Mucosa of stomach (tissue), 1 donor: ENCODE results near the gene NR2F1-AS1.

Experiments
- H3K27me3 ChIP-seq: one replicate; pipeline ENCODE4 v1.7.0; 2013; ENCODE audit warnings: mild to moderate bottlenecking, low read length; ENCODE audit not compliant: control insufficient read depth, insufficient read depth
- H3K36me3 ChIP-seq: one replicate; pipeline ENCODE4 v1.7.0; 2013; ENCODE audit warnings: low read length; ENCODE audit not compliant: control insufficient read depth, insufficient read depth
- H3K4me1 ChIP-seq: one replicate; pipeline ENCODE4 v1.7.0; 2013; ENCODE audit warnings: mild to moderate bottlenecking, low read length; ENCODE audit not compliant: control insufficient read depth, insufficient read depth
- H3K4me3 ChIP-seq: one replicate; pipeline ENCODE4 v1.7.0; 2013; ENCODE audit warnings: low read length
- H3K9ac ChIP-seq: one replicate; pipeline ENCODE4 v1.7.0; 2013; ENCODE audit warnings: mild to moderate bottlenecking, low read length, moderate library complexity
- H3K9me3 ChIP-seq: one replicate; pipeline ENCODE4 v1.7.0; 2013; ENCODE audit warnings: mild to moderate bottlenecking, low read length, moderate library complexity; ENCODE audit not compliant: control insufficient read depth
- donor health status: Pancreatic carcinoma.

NR2F1-AS1 gene

GRCh38 chr5:93436083-93436482 lies 144.9 kb downstream of the NR2F1-AS1 start:
- H3K4me1 ChIP-seq = no peaks in the 10 kb centered on the region
- no peaks in the 10 kb centered on the region for H3K36me3 ChIP-seq
- no peaks in the 10 kb centered on the region for H3K9me3 ChIP-seq
- no peak overlapping the region for H3K4me3 ChIP-seq
- H3K27me3 ChIP-seq = no peaks in the 10 kb centered on the region
- H3K9ac ChIP-seq = no peak overlapping the region

GRCh38 chr5:93433422-93433821 lies 147.6 kb downstream of the NR2F1-AS1 start:
- Histone ChIP-seq H3K4me3 (no peak overlapping the region), H3K9ac (no peak overlapping the region), H3K27me3 (no peaks in the 10 kb centered on the region), H3K4me1 (no peaks in the 10 kb centered on the region), H3K36me3 (no peaks in the 10 kb centered on the region), H3K9me3 (no peaks in the 10 kb centered on the region)

GRCh38 chr5:93431250-93431649 lies 149.8 kb downstream of the NR2F1-AS1 start:
- Histone ChIP-seq H3K4me1 (no peaks in the 10 kb centered on the region), H3K4me3 (no peak overlapping the region), H3K9me3 (no peaks in the 10 kb centered on the region), H3K9ac (no peak overlapping the region), H3K36me3 (no peaks in the 10 kb centered on the region), H3K27me3 (no peaks in the 10 kb centered on the region)

- H3K9ac ChIP-seq = no peak overlapping the region
- H3K36me3 ChIP-seq = no peaks in the 10 kb centered on the region
- no peaks in the 10 kb centered on the region for H3K27me3 ChIP-seq
- H3K9me3 ChIP-seq = no peaks in the 10 kb centered on the region
- H3K4me3 ChIP-seq = no peak overlapping the region
- H3K4me1 ChIP-seq = no peaks in the 10 kb centered on the region
These were observed 150.3 kb downstream of the NR2F1-AS1 start for GRCh38 chr5:93430673-93431199.

- Histone ChIP-seq H3K36me3 (no peaks in the 10 kb centered on the region), H3K4me3 (no peak overlapping the region), H3K27me3 (no peaks in the 10 kb centered on the region), H3K9ac (no peak overlapping the region), H3K9me3 (no peaks in the 10 kb centered on the region), H3K4me1 (no peaks in the 10 kb centered on the region)
These were observed 150.9 kb downstream of the NR2F1-AS1 start for GRCh38 chr5:93430118-93430517.

- no peak overlapping the region for H3K4me3 ChIP-seq
- no peaks in the 10 kb centered on the region for H3K9me3 ChIP-seq
- H3K4me1 ChIP-seq = no peaks in the 10 kb centered on the region
- H3K9ac ChIP-seq = no peak overlapping the region
- H3K27me3 ChIP-seq = no peaks in the 10 kb centered on the region
- H3K36me3 ChIP-seq = no peaks in the 10 kb centered on the region
These were observed 152.2 kb downstream of the NR2F1-AS1 start for GRCh38 chr5:93428868-93429267.

GRCh38 chr5:93427316-93427715 lies 153.7 kb downstream of the NR2F1-AS1 start:
- no peak overlapping the region for H3K4me3 ChIP-seq
- H3K36me3 ChIP-seq = no peaks in the 10 kb centered on the region
- H3K27me3 ChIP-seq = no peaks in the 10 kb centered on the region
- no peaks in the 10 kb centered on the region for H3K4me1 ChIP-seq
- no peaks in the 10 kb centered on the region for H3K9me3 ChIP-seq
- H3K9ac ChIP-seq = no peak overlapping the region

GRCh38 chr5:93425096-93425495 lies 155.9 kb downstream of the NR2F1-AS1 start:
- no peaks in the 10 kb centered on the region for H3K27me3 ChIP-seq
- no peak overlapping the region for H3K9ac ChIP-seq
- no peak overlapping the region for H3K4me3 ChIP-seq
- H3K36me3 ChIP-seq = no peaks in the 10 kb centered on the region
- H3K4me1 ChIP-seq = no peaks in the 10 kb centered on the region
- H3K9me3 ChIP-seq = no peaks in the 10 kb centered on the region

- H3K36me3 ChIP-seq = no peaks in the 10 kb centered on the region
- no peak overlapping the region for H3K4me3 ChIP-seq
- H3K27me3 ChIP-seq = no peaks in the 10 kb centered on the region
- no peaks in the 10 kb centered on the region for H3K4me1 ChIP-seq
- H3K9ac ChIP-seq = no peak overlapping the region
- H3K9me3 ChIP-seq = no peaks in the 10 kb centered on the region
These were observed 157.7 kb downstream of the NR2F1-AS1 start for GRCh38 chr5:93423300-93423699.

- Histone ChIP-seq H3K4me1 (no peaks in the 10 kb centered on the region), H3K27me3 (no peaks in the 10 kb centered on the region), H3K36me3 (no peaks in the 10 kb centered on the region), H3K4me3 (no peak overlapping the region), H3K9ac (no peak overlapping the region), H3K9me3 (no peaks in the 10 kb centered on the region)
These were observed 158.3 kb downstream of the NR2F1-AS1 start for GRCh38 chr5:93422652-93423280.

- Histone ChIP-seq H3K36me3 (no peaks in the 10 kb centered on the region), H3K4me1 (no peaks in the 10 kb centered on the region), H3K4me3 (no peak overlapping the region), H3K9me3 (no peaks in the 10 kb centered on the region), H3K9ac (no peak overlapping the region), H3K27me3 (no peaks in the 10 kb centered on the region)
These were observed 159.0 kb downstream of the NR2F1-AS1 start for GRCh38 chr5:93421987-93422401.

GRCh38 chr5:93421468-93421867 lies 159.6 kb downstream of the NR2F1-AS1 start:
- Histone ChIP-seq H3K9ac (no peak overlapping the region), H3K27me3 (no peaks in the 10 kb centered on the region), H3K36me3 (no peaks in the 10 kb centered on the region), H3K4me3 (no peak overlapping the region), H3K9me3 (no peaks in the 10 kb centered on the region), H3K4me1 (no peaks in the 10 kb centered on the region)

- no peaks in the 10 kb centered on the region for H3K36me3 ChIP-seq
- H3K27me3 ChIP-seq = no peaks in the 10 kb centered on the region
- no peaks in the 10 kb centered on the region for H3K4me1 ChIP-seq
- no peak overlapping the region for H3K4me3 ChIP-seq
- no peak overlapping the region for H3K9ac ChIP-seq
- no peaks in the 10 kb centered on the region for H3K9me3 ChIP-seq
These were observed 163.5 kb downstream of the NR2F1-AS1 start for GRCh38 chr5:93417490-93417889.
